WTC11 (cell line): ENCODE results near the gene OR4C16. TPM values are rescaled to one million over a fixed set of nuclear protein-coding genes. Genes with fewer than 3 reads are reported as not detected.

Source experiments
- ATAC-seq: fragments of 200-7000 bp; cut with Tn5 transposase; 2 replicates; pipeline ENCODE4 v1.10.0; 2021; ENCODE audit warnings: mild to moderate bottlenecking, moderate library complexity
- CTCF ChIA-PET: fragments of 300-600 bp; sonication (Branson Sonifier 250); formaldehyde crosslinking; loops from one replicate; lab custom pipeline; 2021; ENCODE audit warnings: antibody characterized with exemption; lab: Charles Lee
- POLR2A ChIA-PET: fragments of 350-600 bp; sonication (Branson Sonifier 250); formaldehyde crosslinking; loops from one replicate; lab custom pipeline; 2021; ENCODE audit warnings: antibody characterized with exemption; lab: Charles Lee
- DNase-seq: peaks from one replicate; pipeline ENCODE4 v3.0.0; 2021; ENCODE audit warnings: low spot score
- H3K27ac Mint-ChIP-seq: 2 replicates; pipeline ENCODE4 v1.8.0; 2021; ENCODE audit warnings: mixed read lengths
- H3K27me3 Mint-ChIP-seq: 2 replicates; pipeline ENCODE4 v1.8.0; 2021; ENCODE audit warnings: low read depth, mild to moderate bottlenecking, moderate library complexity, mixed read lengths
- H3K36me3 Mint-ChIP-seq: 2 replicates; pipeline ENCODE4 v1.8.0; 2021; ENCODE audit warnings: mixed read lengths
- H3K4me1 Mint-ChIP-seq: 2 replicates; pipeline ENCODE4 v1.8.0; 2022; ENCODE audit warnings: mixed read lengths
- H3K4me3 Mint-ChIP-seq: 2 replicates; pipeline ENCODE4 v1.8.0; 2021; ENCODE audit warnings: mild to moderate bottlenecking, moderate library complexity, mixed read lengths
- H3K9me3 Mint-ChIP-seq: 2 replicates; pipeline ENCODE4 v1.8.0; 2021; ENCODE audit warnings: mixed read lengths
- ELF4 ChIP-seq: sonication (generic); formaldehyde crosslinking; IDR thresholded peaks from 2 replicates; pipeline ENCODE4 v1.8.1; 2022; ENCODE audit warnings: low read depth, mild to moderate bottlenecking, moderate library complexity, missing genetic modification reagents
- EMX1 ChIP-seq: fragments of 250-450 bp; sonication (Bioruptor Pico); IDR thresholded peaks from 2 replicates; pipeline ENCODE4 v1.8.0; 2021; ENCODE audit warnings: mild to moderate bottlenecking
- ESRRA ChIP-seq: sonication (generic); formaldehyde crosslinking; IDR thresholded peaks from 2 replicates; pipeline ENCODE4 v1.8.1; 2022; ENCODE audit warnings: mild to moderate bottlenecking, missing genetic modification reagents, borderline replicate concordance
- FOXK1 ChIP-seq: sonication (generic); formaldehyde crosslinking; IDR thresholded peaks from 2 replicates; pipeline ENCODE4 v1.8.0; 2022; ENCODE audit warnings: mild to moderate bottlenecking, moderate library complexity, missing genetic modification reagents
- HMGA2 ChIP-seq: fragments of 250-450 bp; sonication (Bioruptor Pico); IDR thresholded peaks from 2 replicates; pipeline ENCODE4 v1.4.0; 2021; ENCODE audit warnings: mild to moderate bottlenecking, moderate library complexity
- NFATC4 ChIP-seq: fragments of 250-450 bp; sonication (Bioruptor Pico); IDR thresholded peaks from 2 replicates; pipeline ENCODE4 v1.9.0; 2021; ENCODE audit warnings: mild to moderate bottlenecking
- NR2C2 ChIP-seq: sonication (generic); formaldehyde crosslinking; IDR thresholded peaks from 2 replicates; pipeline ENCODE4 v1.8.0; 2022; ENCODE audit warnings: mild to moderate bottlenecking, missing genetic modification reagents
- RORB ChIP-seq: fragments of 250-450 bp; sonication (Bioruptor Pico); IDR thresholded peaks from 2 replicates; pipeline ENCODE4 v1.9.0; 2021; ENCODE audit warnings: mild to moderate bottlenecking
- total RNA-seq: library from RNA; stranded (reverse); gene quantifications from 3 replicates; pipeline ENCODE4 v1.2.3, GENCODE V29; 2021
- TF ChIP-seq, protein P1 (sequence below): sonication (generic); formaldehyde crosslinking; IDR thresholded peaks from 2 replicates; pipeline ENCODE4 v1.8.1; 2023; ENCODE audit warnings: mild to moderate bottlenecking, missing genetic modification reagents
- TF ChIP-seq, protein P2 (sequence below): sonication (generic); formaldehyde crosslinking; IDR thresholded peaks from 2 replicates; pipeline ENCODE4 v1.8.0; 2022; ENCODE audit warnings: missing genetic modification reagents
- TF ChIP-seq, protein P3 (sequence below): fragments of 250-450 bp; sonication (Bioruptor Pico); IDR thresholded peaks from 2 replicates; pipeline ENCODE4 v1.9.0; 2021; ENCODE audit warnings: mild to moderate bottlenecking
- TF ChIP-seq, protein P4 (sequence below): sonication (generic); formaldehyde crosslinking; IDR thresholded peaks from 2 replicates; pipeline ENCODE4 v1.8.0; 2023; ENCODE audit warnings: missing genetic modification reagents, mild to moderate bottlenecking, borderline replicate concordance
- TF ChIP-seq, protein P5 (sequence below): sonication (generic); formaldehyde crosslinking; IDR thresholded peaks from 2 replicates; pipeline ENCODE4 v1.8.1; 2023; ENCODE audit warnings: mild to moderate bottlenecking, missing genetic modification reagents

Gene OR4C16
- total RNA-seq, 1 experiment from 2014 or later: not detected

DNA sequence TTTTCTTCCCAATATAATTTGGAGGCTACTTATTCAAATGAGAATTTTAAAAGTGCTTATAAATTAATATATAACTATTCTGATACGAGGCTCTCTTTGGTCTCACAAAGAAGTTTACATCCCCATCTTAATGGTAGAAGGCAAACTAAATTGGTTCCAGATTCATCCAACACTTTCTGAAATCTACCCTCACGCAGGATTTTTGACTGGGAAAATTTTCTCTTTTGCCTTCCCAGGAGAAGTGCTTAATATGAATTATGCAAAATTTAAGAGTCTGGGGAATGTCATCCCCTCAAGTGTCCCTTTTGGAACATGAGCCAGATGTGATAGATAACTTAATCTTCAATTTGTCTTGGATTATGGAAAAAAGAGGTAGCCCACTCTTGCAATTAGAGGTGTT lies 35.6 kb downstream of the OR4C16 start, which contains the start of gene OR4C11:
TSS of gene OR4C11 (minus strand) at position 101 of the 400 bp plus-strand sequence. CDS start 3,272 bp downstream, outside the sequence.
- peaks cover 83% of the 10 kb centered on the region for H3K9me3 Mint-ChIP-seq
- ChIA-PET POLR2A (no interaction called here), CTCF (no interaction called here)
- H3K4me1 Mint-ChIP-seq: no peaks in the 10 kb centered on the region
- H3K4me3 Mint-ChIP-seq: no peak within 1 kb of the TSS
- peaks cover 4% of the 10 kb centered on the region; the same call in 1 of the 2 replicates for H3K27me3 Mint-ChIP-seq
- DNase-seq (no peak), ATAC-seq (no peak)
- no peak within 1 kb of the TSS for H3K27ac Mint-ChIP-seq
- TF ChIP-seq HMGA2 (CRISPR knock-in tag) (no peak), FOXK1 (no peak), EMX1 (CRISPR knock-in tag) (no peak), ELF4 (CRISPR knock-in tag) (no peak), NR2C2 (CRISPR knock-in tag) (no peak), ESRRA (no peak), RORB (CRISPR knock-in tag) (no peak), NFATC4 (CRISPR knock-in tag) (no peak)
- TF ChIP-seq, protein P1, sequence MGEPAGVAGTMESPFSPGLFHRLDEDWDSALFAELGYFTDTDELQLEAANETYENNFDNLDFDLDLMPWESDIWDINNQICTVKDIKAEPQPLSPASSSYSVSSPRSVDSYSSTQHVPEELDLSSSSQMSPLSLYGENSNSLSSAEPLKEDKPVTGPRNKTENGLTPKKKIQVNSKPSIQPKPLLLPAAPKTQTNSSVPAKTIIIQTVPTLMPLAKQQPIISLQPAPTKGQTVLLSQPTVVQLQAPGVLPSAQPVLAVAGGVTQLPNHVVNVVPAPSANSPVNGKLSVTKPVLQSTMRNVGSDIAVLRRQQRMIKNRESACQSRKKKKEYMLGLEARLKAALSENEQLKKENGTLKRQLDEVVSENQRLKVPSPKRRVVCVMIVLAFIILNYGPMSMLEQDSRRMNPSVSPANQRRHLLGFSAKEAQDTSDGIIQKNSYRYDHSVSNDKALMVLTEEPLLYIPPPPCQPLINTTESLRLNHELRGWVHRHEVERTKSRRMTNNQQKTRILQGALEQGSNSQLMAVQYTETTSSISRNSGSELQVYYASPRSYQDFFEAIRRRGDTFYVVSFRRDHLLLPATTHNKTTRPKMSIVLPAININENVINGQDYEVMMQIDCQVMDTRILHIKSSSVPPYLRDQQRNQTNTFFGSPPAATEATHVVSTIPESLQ (CRISPR knock-in tag): no peak
- TF ChIP-seq, protein P2, sequence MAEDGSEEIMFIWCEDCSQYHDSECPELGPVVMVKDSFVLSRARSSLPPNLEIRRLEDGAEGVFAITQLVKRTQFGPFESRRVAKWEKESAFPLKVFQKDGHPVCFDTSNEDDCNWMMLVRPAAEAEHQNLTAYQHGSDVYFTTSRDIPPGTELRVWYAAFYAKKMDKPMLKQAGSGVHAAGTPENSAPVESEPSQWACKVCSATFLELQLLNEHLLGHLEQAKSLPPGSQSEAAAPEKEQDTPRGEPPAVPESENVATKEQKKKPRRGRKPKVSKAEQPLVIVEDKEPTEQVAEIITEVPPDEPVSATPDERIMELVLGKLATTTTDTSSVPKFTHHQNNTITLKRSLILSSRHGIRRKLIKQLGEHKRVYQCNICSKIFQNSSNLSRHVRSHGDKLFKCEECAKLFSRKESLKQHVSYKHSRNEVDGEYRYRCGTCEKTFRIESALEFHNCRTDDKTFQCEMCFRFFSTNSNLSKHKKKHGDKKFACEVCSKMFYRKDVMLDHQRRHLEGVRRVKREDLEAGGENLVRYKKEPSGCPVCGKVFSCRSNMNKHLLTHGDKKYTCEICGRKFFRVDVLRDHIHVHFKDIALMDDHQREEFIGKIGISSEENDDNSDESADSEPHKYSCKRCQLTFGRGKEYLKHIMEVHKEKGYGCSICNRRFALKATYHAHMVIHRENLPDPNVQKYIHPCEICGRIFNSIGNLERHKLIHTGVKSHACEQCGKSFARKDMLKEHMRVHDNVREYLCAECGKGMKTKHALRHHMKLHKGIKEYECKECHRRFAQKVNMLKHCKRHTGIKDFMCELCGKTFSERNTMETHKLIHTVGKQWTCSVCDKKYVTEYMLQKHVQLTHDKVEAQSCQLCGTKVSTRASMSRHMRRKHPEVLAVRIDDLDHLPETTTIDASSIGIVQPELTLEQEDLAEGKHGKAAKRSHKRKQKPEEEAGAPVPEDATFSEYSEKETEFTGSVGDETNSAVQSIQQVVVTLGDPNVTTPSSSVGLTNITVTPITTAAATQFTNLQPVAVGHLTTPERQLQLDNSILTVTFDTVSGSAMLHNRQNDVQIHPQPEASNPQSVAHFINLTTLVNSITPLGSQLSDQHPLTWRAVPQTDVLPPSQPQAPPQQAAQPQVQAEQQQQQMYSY: no peak
- TF ChIP-seq, protein P3, sequence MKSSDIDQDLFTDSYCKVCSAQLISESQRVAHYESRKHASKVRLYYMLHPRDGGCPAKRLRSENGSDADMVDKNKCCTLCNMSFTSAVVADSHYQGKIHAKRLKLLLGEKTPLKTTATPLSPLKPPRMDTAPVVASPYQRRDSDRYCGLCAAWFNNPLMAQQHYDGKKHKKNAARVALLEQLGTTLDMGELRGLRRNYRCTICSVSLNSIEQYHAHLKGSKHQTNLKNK (CRISPR knock-in tag): no peak
- TF ChIP-seq, protein P4, sequence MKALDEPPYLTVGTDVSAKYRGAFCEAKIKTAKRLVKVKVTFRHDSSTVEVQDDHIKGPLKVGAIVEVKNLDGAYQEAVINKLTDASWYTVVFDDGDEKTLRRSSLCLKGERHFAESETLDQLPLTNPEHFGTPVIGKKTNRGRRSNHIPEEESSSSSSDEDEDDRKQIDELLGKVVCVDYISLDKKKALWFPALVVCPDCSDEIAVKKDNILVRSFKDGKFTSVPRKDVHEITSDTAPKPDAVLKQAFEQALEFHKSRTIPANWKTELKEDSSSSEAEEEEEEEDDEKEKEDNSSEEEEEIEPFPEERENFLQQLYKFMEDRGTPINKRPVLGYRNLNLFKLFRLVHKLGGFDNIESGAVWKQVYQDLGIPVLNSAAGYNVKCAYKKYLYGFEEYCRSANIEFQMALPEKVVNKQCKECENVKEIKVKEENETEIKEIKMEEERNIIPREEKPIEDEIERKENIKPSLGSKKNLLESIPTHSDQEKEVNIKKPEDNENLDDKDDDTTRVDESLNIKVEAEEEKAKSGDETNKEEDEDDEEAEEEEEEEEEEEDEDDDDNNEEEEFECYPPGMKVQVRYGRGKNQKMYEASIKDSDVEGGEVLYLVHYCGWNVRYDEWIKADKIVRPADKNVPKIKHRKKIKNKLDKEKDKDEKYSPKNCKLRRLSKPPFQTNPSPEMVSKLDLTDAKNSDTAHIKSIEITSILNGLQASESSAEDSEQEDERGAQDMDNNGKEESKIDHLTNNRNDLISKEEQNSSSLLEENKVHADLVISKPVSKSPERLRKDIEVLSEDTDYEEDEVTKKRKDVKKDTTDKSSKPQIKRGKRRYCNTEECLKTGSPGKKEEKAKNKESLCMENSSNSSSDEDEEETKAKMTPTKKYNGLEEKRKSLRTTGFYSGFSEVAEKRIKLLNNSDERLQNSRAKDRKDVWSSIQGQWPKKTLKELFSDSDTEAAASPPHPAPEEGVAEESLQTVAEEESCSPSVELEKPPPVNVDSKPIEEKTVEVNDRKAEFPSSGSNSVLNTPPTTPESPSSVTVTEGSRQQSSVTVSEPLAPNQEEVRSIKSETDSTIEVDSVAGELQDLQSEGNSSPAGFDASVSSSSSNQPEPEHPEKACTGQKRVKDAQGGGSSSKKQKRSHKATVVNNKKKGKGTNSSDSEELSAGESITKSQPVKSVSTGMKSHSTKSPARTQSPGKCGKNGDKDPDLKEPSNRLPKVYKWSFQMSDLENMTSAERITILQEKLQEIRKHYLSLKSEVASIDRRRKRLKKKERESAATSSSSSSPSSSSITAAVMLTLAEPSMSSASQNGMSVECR: no peak
- TF ChIP-seq, protein P5, sequence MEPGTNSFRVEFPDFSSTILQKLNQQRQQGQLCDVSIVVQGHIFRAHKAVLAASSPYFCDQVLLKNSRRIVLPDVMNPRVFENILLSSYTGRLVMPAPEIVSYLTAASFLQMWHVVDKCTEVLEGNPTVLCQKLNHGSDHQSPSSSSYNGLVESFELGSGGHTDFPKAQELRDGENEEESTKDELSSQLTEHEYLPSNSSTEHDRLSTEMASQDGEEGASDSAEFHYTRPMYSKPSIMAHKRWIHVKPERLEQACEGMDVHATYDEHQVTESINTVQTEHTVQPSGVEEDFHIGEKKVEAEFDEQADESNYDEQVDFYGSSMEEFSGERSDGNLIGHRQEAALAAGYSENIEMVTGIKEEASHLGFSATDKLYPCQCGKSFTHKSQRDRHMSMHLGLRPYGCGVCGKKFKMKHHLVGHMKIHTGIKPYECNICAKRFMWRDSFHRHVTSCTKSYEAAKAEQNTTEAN (CRISPR knock-in tag): no peak
- peaks cover 64% of the 10 kb centered on the region for H3K36me3 Mint-ChIP-seq

Other genes with a start within 250 kb of the OR4C16 start
- gene OR4A16, start 228.9 kb upstream of the OR4C16 start, total RNA-seq: not detected in 3 replicates
- gene OR4A15, start 204.2 kb upstream of the OR4C16 start, total RNA-seq: not detected in 3 replicates
- not detected in 3 replicates for gene OR4C15, start 17.7 kb upstream of the OR4C16 start, total RNA-seq
- gene OR4C11, start 35.5 kb downstream of the OR4C16 start, total RNA-seq: not detected in 3 replicates
- not detected in 3 replicates for gene OR4P4, start 63.0 kb downstream of the OR4C16 start, total RNA-seq
- not detected in 3 replicates for gene OR4S2, start 76.2 kb downstream of the OR4C16 start, total RNA-seq
- not detected in 3 replicates for gene OR4C6, start 90.1 kb downstream of the OR4C16 start, total RNA-seq
- gene OR5D13, start 201.3 kb downstream of the OR4C16 start, total RNA-seq: not detected in 3 replicates
- gene OR5D14, start 223.4 kb downstream of the OR4C16 start, total RNA-seq: not detected in 3 replicates
- not detected in 3 replicates for gene OR5L1, start 239.2 kb downstream of the OR4C16 start, total RNA-seq
- gene OR5D18, start 247.5 kb downstream of the OR4C16 start, total RNA-seq: not detected in 3 replicates